ENCODE data around the gene USH2A.
A peak's percentile ranks its signal among the peaks of the same experiment; 100 is the strongest.
"Not testable (repeated sequence)": the region's sequence is repeated elsewhere in the genome, so short reads cannot be mapped to it uniquely, and the experiment has no call there.

USH2A gene

GRCh38 chr1:216046336-216046735 is 376.9 kb downstream of the USH2A start:
- Mint-ChIP-seq H3K9me3 (peaks cover 0 to 22% of the 10 kb centered on the region in 2 donors), H3K27ac (no peak overlapping the region), H3K4me1 (no peaks in the 10 kb centered on the region), H3K27me3 (no peaks in the 10 kb centered on the region), H3K4me3 (no peak overlapping the region)
- ATAC-seq (no peak), DNase-seq (no peak)

- ATAC-seq (no peak), DNase-seq (no peak)
- Mint-ChIP-seq H3K4me3 (no peak overlapping the region), H3K27ac (no peak overlapping the region), H3K27me3 (no peaks in the 10 kb centered on the region), H3K9me3 (peaks cover 0 to 17% of the 10 kb centered on the region in 2 donors), H3K4me1 (no peaks in the 10 kb centered on the region)
Measured at GRCh38 chr1:216045400-216045799, 377.8 kb downstream of the USH2A start.

- no peaks in the 10 kb centered on the region for H3K4me1 Mint-ChIP-seq
- no peaks in the 10 kb centered on the region for H3K27me3 Mint-ChIP-seq
- peak overlapping the region in 1 of 2 donors; percentile 34 for H3K27ac Mint-ChIP-seq
- no peak for DNase-seq
- H3K9me3 Mint-ChIP-seq, result peaks cover 0 to 14% of the 10 kb centered on the region in 2 donors
- H3K4me3 Mint-ChIP-seq, result no peak overlapping the region
- ATAC-seq, result no peak
Measured at GRCh38 chr1:216044538-216044937, 378.7 kb downstream of the USH2A start.

- Mint-ChIP-seq H3K27me3 (no peaks in the 10 kb centered on the region), H3K27ac (no peak overlapping the region), H3K9me3 (peaks cover 6 to 7% of the 10 kb centered on the region in 2 donors), H3K4me1 (no peaks in the 10 kb centered on the region), H3K4me3 (no peak overlapping the region)
- ATAC-seq, result no peak
- no peak for DNase-seq
Measured at GRCh38 chr1:216034506-216034905, 388.7 kb downstream of the USH2A start.

- Mint-ChIP-seq H3K4me3 (no peak overlapping the region), H3K27ac (no peak overlapping the region), H3K27me3 (no peaks in the 10 kb centered on the region), H3K4me1 (no peaks in the 10 kb centered on the region), H3K9me3 (peaks cover 6 to 7% of the 10 kb centered on the region in 2 donors)
- no peak for DNase-seq
- no peak for ATAC-seq
Measured at GRCh38 chr1:216032961-216033614, 390.2 kb downstream of the USH2A start.

- DNase-seq, result no peak
Measured at GRCh38 chr1:216032284-216032683, 391.0 kb downstream of the USH2A start.

GRCh38 chr1:216028631-216029030 is 394.6 kb downstream of the USH2A start:
- no peak overlapping the region for H3K4me3 Mint-ChIP-seq
- H3K27me3 Mint-ChIP-seq, result no peaks in the 10 kb centered on the region
- DNase-seq, result no peak
- peaks cover 0 to 10% of the 10 kb centered on the region in 2 donors for H3K9me3 Mint-ChIP-seq
- no peak for ATAC-seq
- H3K4me1 Mint-ChIP-seq, result no peaks in the 10 kb centered on the region
- H3K27ac Mint-ChIP-seq, result no peak overlapping the region

More at GRCh38 chr1:216032284-216032683, 391.0 kb downstream of the USH2A start:
- peaks cover 0 to 6% of the 10 kb centered on the region in 2 donors for H3K9me3 Mint-ChIP-seq
- no peaks in the 10 kb centered on the region for H3K4me1 Mint-ChIP-seq
- no peak overlapping the region for H3K27ac Mint-ChIP-seq
- H3K27me3 Mint-ChIP-seq, result no peaks in the 10 kb centered on the region
- H3K4me3 Mint-ChIP-seq, result no peak overlapping the region
- no peak for ATAC-seq

GRCh38 chr1:216024546-216024945 is 398.7 kb downstream of the USH2A start:
- no peak overlapping the region for H3K4me3 Mint-ChIP-seq

GRCh38 chr1:216020743-216021345 is 402.4 kb downstream of the USH2A start:
- Mint-ChIP-seq H3K4me1 (no peaks in the 10 kb centered on the region), H3K4me3 (no peak overlapping the region), H3K27ac (no peak overlapping the region), H3K27me3 (no peaks in the 10 kb centered on the region), H3K9me3 (peaks cover 20 to 30% of the 10 kb centered on the region in 2 donors)
- ATAC-seq (no peak), DNase-seq (no peak)

More at GRCh38 chr1:216024546-216024945, 398.7 kb downstream of the USH2A start:
- Mint-ChIP-seq H3K27ac (no peak overlapping the region), H3K27me3 (no peaks in the 10 kb centered on the region), H3K9me3 (peaks cover 12 to 23% of the 10 kb centered on the region in 2 donors), H3K4me1 (no peaks in the 10 kb centered on the region)
- ATAC-seq, result no peak
- DNase-seq, result no peak

- Mint-ChIP-seq H3K27me3 (no peaks in the 10 kb centered on the region), H3K4me1 (no peaks in the 10 kb centered on the region), H3K9me3 (peaks cover 15 to 17% of the 10 kb centered on the region in 2 donors), H3K4me3 (no peak overlapping the region), H3K27ac (no peak overlapping the region)
- ATAC-seq, result no peak
- no peak for DNase-seq
Measured at GRCh38 chr1:216015116-216015515, 408.1 kb downstream of the USH2A start.

- Mint-ChIP-seq H3K27me3 (no peaks in the 10 kb centered on the region), H3K9me3 (peaks cover 19% of the 10 kb centered on the region in 2 donors), H3K4me3 (no peak overlapping the region), H3K27ac (no peak overlapping the region), H3K4me1 (no peaks in the 10 kb centered on the region)
- no peak for DNase-seq
- ATAC-seq, result no peak
Measured at GRCh38 chr1:216014086-216014485, 409.2 kb downstream of the USH2A start.

- not testable (repeated sequence) for H3K27ac Mint-ChIP-seq, ATAC-seq, H3K27me3 Mint-ChIP-seq, H3K4me1 Mint-ChIP-seq, H3K4me3 Mint-ChIP-seq, DNase-seq
- H3K9me3 Mint-ChIP-seq, result peaks cover 18 to 24% of the 10 kb centered on the region in 2 donors
Measured at GRCh38 chr1:216009456-216009855, 413.8 kb downstream of the USH2A start.

- Mint-ChIP-seq H3K27me3 (no peaks in the 10 kb centered on the region), H3K9me3 (peaks cover 15 to 17% of the 10 kb centered on the region in 2 donors), H3K4me3 (no peak overlapping the region), H3K27ac (no peak overlapping the region), H3K4me1 (no peaks in the 10 kb centered on the region)
- DNase-seq (no peak), ATAC-seq (no peak)
Measured at GRCh38 chr1:216005916-216006315, 417.3 kb downstream of the USH2A start.

- Mint-ChIP-seq H3K9me3 (peaks cover 0 to 6% of the 10 kb centered on the region in 2 donors), H3K4me1 (no peaks in the 10 kb centered on the region), H3K4me3 (no peak overlapping the region), H3K27ac (no peak overlapping the region), H3K27me3 (no peaks in the 10 kb centered on the region)
- DNase-seq (no peak), ATAC-seq (no peak)
Measured at GRCh38 chr1:215992620-215993019, 430.6 kb downstream of the USH2A start.

- Mint-ChIP-seq H3K9me3 (peaks cover 11% of the 10 kb centered on the region in 2 donors), H3K4me1 (no peaks in the 10 kb centered on the region), H3K27me3 (no peaks in the 10 kb centered on the region), H3K4me3 (no peak overlapping the region), H3K27ac (no peak overlapping the region)
- DNase-seq, result no peak
- ATAC-seq, result no peak
Measured at GRCh38 chr1:215987092-215987875, 436.0 kb downstream of the USH2A start.

GRCh38 chr1:215986401-215986800 is 436.8 kb downstream of the USH2A start:
- H3K27me3 Mint-ChIP-seq, result no peaks in the 10 kb centered on the region
- H3K4me1 Mint-ChIP-seq, result no peaks in the 10 kb centered on the region
- no peak overlapping the region for H3K4me3 Mint-ChIP-seq
- ATAC-seq (no peak), DNase-seq (no peak)
- H3K9me3 Mint-ChIP-seq, result peaks cover 14 to 15% of the 10 kb centered on the region in 2 donors
- no peak overlapping the region for H3K27ac Mint-ChIP-seq

Data from stimulated activated naive CD8-positive, alpha-beta T cell treated with anti-CD3 and anti-CD28 coated beads, Interleukin-15, amount 100 ng/mL, for 72 hours (primary cell).